ENCODE results near the gene CYP4A22.

DNA sequence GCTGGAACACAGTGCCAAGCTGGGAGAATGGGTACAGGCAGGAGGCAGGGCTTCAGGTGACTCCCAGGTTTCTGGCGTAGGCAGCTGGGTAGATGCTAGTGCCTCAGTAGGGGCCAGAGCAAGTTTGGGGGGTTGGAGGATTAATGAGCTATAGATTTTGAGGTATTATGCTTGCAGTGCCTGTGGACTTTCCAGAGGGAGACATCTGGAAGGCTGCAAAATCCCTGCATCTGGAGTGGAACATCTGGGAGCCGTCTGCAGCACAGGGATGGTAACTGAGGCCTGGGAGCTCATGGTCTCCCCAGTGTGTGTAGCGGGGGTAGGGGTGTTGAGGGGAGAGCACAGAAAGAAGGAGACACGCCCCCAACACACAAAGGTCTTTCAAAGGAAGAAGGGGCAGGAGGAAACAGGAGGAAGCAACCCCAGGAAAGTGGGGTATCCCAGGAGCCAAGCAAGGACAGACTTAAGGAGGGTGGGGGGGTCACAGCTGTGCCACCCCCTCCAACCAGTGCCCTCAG, 54.8 kb downstream of the CYP4A22 start:
- TF ChIP-seq, protein P1, sequence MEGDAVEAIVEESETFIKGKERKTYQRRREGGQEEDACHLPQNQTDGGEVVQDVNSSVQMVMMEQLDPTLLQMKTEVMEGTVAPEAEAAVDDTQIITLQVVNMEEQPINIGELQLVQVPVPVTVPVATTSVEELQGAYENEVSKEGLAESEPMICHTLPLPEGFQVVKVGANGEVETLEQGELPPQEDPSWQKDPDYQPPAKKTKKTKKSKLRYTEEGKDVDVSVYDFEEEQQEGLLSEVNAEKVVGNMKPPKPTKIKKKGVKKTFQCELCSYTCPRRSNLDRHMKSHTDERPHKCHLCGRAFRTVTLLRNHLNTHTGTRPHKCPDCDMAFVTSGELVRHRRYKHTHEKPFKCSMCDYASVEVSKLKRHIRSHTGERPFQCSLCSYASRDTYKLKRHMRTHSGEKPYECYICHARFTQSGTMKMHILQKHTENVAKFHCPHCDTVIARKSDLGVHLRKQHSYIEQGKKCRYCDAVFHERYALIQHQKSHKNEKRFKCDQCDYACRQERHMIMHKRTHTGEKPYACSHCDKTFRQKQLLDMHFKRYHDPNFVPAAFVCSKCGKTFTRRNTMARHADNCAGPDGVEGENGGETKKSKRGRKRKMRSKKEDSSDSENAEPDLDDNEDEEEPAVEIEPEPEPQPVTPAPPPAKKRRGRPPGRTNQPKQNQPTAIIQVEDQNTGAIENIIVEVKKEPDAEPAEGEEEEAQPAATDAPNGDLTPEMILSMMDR (IDR thresholded peaks at IDR 0.05), result no peak
- TF ChIP-seq POLR2A (IDR thresholded peaks at IDR 0.05), result no peak

All from body of pancreas (tissue), 4 donors.